HG02588 (cell line): ENCODE measurements around the gene NOM1.

ENCODE experiments used
- ATAC-seq: cut with Tn5 transposase; IDR thresholded peaks from one replicate; pipeline ENCODE4 v1.9.1; 2021; ENCODE audit warnings: mild to moderate bottlenecking, moderate library complexity; ENCODE audit not compliant: unreplicated experiment

NOM1 gene

GRCh38 chr7:157003756-157004520 lies 54.4 kb downstream of the NOM1 start:
- ATAC-seq: no peak

- ATAC-seq: no peak
Measured at GRCh38 chr7:157004521-157005455, 55.3 kb downstream of the NOM1 start.

- ATAC-seq: no peak
Measured at GRCh38 chr7:157005456-157006204, 56.1 kb downstream of the NOM1 start.

- no peak for ATAC-seq
Measured at GRCh38 chr7:157006205-157006747, 56.8 kb downstream of the NOM1 start.

GRCh38 chr7:157006829-157007469 lies 57.4 kb downstream of the NOM1 start:
- ATAC-seq: no peak

- ATAC-seq: no peak
Measured at GRCh38 chr7:157007470-157008066, 58.1 kb downstream of the NOM1 start.

GRCh38 chr7:157008206-157009169 lies 59.0 kb downstream of the NOM1 start:
- ATAC-seq: peak; percentile 0

- ATAC-seq: peak; percentile 33
Measured at GRCh38 chr7:157009170-157009777, 59.8 kb downstream of the NOM1 start.

GRCh38 chr7:157009778-157010587 lies 60.5 kb downstream of the NOM1 start:
- peak; percentile 21 for ATAC-seq

- peak; percentile 75 for ATAC-seq
Measured at GRCh38 chr7:157010588-157011332, 61.2 kb downstream of the NOM1 start, which contains the start of gene MNX1. TSS of gene MNX1 (minus strand) at chr7:157010663. CDS start at chr7:157010350, 313 bp downstream.

- no peak for ATAC-seq
Measured at GRCh38 chr7:157011333-157012112, 62.0 kb downstream of the NOM1 start.

GRCh38 chr7:157012113-157012547 lies 62.6 kb downstream of the NOM1 start:
- no peak for ATAC-seq

- no peak for ATAC-seq
Measured at GRCh38 chr7:157013101-157013500, 63.6 kb downstream of the NOM1 start.

- ATAC-seq: no peak
Measured at GRCh38 chr7:157013602-157014549, 64.4 kb downstream of the NOM1 start.
